CD4-positive, alpha-beta T cell treated with Interleukin-6 at 100 ng/mL for 8 hours (primary cell): ENCODE measurements around the gene SETD1B.
"Not testable (repeated sequence)": the region's sequence is repeated elsewhere in the genome, so short reads cannot be mapped to it uniquely, and the experiment has no call there.

Experiments used
- DNase-seq: peaks from one replicate; pipeline ENCODE4 v3.0.0-alpha.2; 2020; ENCODE audit warnings: mixed read lengths, low spot score

Gene SETD1B

DNA sequence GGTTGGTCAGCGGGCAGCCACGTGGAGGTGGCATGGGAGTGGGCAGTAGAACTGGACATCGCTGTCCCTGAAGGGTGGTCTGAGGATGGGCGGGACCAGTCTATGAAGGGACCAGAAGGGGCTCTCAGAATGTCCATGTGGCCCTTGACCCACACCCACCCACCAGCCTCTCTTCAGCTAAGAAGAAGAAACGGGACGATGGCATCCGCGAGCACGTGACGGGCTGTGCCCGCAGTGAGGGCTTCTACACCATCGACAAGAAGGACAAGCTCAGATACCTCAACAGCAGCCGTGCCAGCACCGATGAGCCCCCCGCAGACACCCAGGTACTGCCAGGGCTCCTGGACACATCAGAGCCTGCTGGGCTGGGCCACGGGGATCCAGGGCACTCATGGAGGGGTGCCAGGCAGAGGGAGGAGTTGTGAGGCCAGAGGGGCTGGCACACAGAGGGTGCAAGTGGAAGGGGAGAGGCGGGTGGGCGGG is 21.3 kb downstream of the SETD1B start:
- DNase-seq, result no peak

DNA sequence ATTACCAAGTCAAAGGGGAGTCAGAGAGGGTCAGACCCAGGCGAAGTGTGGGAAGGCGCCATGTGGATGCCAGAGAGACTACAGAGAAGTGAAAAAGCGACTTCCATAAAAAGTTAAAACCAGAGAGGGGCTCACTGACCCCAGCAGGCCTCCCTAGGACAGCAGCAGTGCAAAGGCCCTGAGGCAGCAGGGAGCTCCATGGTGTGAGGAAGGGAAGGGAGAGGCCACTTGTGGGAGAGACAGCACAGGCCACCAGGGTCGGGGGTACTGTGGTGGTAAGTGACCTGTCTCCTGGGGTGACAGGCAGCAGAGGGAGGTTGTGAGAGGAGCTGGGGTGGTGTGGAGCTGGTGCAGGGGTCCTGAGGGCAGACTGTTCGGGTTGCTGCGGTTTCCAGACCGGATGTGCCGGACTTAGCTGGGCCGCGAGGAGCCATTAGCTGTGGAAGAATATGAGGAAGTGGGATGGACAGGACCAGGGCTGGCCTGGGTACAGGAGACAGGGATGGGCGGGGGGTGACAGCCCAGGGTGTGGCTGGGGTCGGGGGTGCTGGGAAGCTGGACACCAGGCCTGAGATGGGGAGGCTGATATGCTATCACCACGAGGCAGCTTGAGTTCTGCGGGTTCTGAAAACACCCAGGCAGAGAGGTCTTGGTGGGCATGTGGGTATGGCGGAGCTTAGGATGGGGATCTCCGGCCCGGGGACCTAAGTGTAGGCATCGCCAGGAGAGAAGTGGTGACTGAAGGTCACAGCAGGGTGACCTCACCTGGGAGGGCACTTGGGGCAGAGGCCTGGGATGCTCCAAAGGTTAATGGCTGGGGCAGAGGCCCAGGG is 22.7 kb downstream of the SETD1B start:
- DNase-seq, result no peak

DNA sequence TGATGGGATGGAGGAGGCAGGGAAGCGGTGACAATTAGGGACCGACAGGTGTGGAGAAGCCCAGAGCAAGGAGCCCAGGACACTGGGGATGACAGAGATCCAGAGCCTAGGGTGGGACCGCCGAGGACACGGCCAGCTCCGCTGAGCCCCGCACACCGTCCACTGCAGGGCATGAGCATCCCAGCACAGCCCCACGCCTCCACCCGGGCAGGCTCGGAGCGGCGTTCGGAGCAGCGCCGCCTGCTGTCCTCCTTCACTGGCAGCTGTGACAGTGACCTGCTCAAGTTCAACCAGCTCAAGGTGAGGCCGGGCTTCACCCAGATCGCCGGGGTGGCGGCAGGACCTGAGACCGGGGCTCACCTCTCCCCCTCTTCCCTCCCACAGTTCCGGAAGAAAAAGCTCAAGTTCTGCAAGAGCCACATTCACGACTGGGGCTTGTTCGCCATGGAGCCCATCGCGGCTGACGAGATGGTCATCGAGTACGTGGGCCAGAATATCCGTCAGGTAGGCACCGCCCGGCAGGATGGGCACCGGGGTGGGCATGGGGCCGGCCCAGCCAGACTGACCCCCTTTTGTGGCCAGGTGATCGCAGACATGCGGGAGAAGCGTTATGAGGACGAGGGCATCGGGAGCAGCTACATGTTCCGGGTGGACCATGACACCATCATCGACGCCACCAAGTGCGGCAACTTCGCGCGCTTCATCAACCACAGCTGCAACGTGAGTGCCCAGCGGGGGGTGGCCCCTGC is 23.7 kb downstream of the SETD1B start:
- no peak for DNase-seq

DNA sequence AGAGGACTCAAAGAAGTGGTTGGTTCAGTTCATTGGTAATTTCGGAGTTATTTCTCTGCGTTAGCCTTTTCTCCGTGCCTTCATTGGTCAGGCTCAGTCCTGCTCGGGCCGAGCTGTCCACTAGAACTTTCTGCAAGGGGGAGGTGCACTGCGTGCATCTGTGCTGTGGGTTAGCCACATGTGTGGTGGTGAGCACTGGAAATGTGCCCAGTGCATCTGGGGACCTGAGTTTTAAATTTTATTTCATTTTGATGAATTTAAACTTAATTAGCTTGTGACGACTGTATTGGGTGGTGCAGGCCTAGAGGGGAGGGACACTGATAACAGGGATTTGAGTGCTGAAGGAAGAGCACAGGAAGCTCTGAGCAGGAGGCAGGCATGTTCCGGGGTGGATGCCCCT is 24.5 kb downstream of the SETD1B start:
- DNase-seq, result no peak

DNA sequence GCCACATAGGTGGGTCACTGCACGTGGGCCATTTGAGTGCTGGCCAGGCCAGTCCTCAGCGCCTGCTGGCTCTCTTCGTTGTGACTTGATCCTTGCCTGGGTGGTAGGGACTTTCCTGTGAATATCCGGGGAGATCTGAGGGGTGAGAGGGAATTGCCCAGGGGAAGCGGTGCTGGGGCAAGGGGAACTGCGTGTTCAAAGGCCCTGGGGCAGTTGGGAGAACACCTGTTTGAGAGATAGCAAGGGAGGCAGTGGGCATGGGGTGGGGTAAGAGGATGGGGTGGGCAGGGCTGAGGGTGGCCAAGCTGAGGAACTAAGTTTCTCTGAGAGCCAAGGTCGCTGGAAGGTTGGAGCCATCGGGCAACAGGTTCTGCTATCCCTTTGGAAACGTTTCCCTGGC is 25.0 kb downstream of the SETD1B start:
- DNase-seq, result no peak

DNA sequence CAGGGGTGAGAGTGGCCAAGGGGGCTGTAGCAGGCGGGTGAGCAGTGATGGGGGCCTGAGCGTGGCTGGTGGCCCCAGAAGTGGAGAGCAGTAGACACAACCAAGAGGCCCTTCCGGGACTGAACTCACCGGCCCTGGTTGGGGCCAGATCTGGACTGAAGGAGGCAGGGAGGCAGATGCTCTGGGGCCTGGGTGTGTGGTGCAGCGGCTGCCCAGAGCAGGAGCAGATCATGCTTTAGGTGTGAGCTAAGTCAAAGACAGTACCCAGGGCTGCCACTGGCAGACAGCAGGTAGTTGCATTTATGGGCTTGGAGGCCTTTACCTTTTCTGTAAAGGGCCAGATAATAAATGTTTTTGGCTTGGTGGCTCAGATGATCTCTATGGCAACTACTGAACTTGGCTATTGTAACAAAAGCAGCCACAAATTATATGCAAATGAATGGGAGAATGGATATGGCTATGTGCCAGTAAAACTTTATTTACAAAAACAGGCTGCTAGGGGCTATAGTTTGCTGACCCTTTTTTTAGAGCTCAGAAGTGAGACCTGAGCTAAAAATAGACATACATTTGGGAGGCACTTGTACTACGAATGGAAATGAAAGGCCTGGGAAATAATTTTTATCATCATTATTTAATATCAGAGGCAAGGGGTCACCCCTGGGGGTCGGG is 25.6 kb downstream of the SETD1B start:
- no peak for DNase-seq

DNA sequence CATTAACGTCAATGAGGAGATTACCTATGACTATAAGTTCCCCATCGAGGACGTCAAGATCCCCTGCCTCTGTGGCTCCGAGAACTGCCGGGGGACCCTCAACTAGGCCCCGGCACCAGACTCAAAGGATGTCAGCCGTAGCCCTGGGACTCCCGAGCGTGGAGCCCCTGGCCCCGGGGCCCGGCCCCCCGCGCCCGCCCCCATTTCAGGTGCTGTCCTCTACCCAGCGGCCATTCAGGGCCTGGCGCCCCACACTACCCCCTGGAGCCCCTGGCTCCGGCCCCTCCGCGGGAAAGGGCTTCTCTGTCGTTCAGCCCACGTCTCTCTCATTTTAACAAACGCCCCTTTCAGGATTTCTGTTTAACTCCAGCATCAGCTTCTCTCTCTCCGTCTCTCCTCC is 26.3 kb downstream of the SETD1B start:
- DNase-seq, result no peak

DNA sequence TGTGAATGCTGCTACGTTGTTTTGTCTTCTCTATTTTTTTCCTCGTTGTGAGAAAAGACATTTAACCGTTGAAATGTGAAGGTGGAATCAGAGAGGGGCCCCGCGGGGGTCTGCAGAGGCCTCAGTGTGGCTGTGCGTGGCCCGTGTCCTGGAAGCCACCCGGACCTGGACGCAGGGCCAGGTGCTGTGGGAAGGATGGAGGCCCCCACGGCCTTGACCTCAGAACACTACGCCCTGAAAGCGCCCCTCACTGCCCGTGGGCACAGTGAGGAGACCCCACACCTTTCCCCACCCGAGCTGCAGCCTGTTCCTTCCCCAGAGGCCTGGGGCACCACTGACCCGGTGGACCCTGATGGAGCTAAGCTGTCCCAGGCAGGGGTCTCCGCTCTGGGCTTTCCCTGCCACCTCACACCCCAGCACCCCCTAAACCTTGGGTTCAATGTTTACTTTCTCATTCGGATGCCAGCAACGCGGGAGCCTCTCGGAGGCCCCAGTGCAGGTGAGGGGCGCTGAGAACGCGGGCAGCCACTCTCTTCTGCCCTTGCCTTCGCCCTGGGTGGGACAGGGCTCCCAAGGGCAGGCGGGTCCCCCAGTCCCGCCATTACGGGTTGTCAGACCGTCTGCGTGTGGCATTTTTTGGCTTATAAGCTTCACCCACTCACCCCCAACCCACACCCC is 26.9 kb downstream of the SETD1B start:
- DNase-seq, result no peak

DNA sequence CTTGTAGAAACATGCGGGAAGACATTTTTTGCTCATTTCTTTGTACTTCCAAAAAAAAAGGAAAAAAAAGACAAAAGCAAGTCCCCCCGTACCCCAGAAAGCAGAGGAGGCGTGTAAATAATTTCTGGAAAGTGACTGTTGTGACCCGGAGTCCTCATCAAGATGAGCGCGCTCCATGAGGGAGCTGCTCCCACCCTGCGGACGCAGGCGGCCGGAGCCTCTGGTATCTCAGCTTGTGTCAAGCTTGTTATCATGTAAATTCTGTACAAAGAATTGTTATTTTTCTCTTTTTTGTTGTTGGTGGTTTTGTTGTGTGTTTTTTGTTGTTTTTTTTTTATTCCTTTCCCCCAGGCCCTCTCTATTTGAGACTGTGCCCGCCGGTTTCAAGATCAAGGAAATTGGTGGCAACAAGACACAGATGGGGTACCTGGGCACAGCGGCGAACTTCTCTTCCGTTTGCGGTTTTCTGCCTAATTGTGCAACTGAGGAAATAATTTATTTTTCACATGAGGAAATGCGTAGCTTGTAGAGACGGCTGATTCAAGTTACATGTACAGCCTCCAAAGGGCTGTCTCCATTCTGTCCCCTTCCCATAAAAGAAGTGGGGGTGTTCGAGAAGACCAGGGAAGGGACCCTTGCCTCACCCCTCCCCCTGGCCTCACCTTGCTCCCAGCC is 27.9 kb downstream of the SETD1B start:
- no peak for DNase-seq

DNA sequence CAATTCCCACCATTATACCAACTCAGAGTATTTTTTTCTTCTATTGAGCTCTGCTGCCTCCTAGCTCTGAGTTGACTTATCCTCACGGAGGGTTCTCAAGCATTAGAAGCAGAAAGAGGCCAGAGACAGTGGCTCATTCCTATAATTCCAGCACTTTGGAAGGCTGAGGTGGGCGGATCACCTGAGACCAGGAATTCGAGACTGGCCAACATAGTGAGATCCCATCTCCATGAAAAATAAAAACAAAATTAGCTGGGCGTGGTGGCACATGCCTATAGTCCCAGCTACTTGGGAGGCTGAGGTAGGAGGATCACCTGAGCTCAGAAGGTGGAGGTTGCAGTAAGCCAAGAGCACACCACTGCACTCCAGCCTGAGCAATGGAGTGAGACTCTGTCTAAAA is 33.9 kb downstream of the SETD1B start:
- no peak for DNase-seq

DNA sequence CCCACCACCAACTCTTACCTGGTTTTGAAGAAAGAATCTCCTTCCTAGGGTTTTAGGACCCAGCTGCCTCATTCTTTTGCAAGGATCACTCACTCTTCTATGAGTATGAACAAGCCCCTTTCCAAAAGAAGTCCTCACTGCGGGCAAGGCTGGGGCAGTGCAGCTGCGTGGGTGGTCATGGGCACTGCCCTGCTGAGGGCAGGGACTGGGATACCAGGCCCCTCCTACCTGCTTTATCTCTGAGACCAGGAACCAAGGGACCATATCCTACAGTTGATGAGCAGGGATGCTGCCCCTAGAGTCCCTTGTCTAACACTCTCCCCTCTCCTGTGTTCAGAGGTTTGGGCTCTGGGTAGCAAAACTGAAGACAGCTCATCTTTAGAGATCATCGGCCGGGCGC is 34.3 kb downstream of the SETD1B start:
- DNase-seq, result no peak

DNA sequence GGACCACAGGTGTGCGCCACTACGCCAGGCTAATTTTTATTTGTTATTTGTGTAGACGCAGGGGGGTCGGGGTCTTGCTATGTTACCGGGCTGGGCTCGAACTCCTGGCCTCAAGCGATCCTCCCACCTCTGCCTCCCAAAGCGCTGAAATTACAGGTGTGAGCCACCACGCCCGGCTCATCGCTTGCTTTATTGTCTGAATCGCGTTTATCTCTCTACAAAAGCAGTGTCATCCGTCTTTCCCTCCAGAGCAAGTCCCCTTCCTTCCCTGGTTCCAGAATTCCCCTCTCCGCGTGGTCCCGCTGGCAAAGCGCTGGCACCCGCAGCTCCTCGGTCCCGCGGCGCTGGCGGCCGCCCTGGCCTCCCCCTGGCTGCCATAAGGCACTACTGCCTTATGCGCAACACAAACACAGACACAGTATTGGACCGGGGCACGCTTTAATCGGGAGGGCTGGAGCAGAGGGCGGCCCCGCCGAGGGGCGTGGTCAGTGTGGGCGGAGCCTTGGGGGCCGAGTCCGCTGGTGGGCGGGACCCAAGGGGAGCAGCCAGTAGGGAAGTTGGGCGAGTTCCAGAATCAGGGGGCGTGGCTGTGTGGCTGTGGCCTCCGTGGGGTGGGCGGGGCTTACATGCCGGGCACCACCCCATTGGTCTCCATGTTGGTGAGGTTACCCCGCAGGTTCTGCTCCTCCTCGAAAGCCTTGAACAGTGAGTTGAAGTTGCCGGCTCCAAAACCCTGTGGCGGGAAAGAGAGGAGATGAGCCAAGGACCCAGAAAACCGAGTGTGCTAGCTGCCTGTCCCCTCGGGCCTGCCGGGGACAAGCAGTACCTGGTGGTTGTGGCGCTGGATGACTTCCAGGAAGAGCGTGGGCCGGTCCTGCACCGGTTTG is 35.5 kb downstream of the SETD1B start:
- peak; percentile 99 for DNase-seq

DNA sequence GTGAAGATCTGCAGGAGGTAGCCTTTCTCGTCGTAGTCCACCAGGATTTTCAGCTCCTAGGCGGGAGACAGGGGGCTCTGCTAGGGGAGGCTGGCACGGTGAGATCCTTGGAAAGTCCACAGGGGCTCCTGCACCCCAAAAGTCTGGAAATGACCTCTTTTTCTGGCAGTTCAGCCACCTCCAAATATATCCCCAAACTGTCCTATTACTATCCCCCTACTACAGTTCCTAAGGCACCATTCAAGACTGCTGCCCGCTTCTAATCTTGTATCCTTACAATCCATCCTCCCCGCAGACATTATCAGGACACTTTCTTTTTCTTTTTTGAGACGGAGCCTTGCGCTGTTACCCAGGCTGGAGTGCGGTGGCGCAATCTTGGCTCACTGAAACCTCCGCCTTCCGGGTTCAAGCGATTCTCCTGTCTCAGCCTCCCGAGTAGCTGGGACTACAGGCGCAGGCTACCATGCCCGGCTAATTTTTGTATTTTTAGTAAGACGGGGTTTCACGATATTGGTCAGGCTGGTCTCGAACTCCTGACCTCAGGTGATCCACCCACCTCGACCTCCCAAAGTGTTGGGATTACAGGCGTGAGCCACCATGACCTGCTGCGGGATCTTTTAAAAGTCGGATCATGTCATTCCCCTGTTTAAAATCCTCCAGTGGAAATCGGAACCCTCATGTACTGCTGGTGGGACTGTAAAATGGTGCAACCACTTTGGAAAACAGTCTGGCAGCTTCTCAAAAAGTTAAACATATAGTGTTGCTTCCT is 36.4 kb downstream of the SETD1B start:
- DNase-seq, result no peak

DNA sequence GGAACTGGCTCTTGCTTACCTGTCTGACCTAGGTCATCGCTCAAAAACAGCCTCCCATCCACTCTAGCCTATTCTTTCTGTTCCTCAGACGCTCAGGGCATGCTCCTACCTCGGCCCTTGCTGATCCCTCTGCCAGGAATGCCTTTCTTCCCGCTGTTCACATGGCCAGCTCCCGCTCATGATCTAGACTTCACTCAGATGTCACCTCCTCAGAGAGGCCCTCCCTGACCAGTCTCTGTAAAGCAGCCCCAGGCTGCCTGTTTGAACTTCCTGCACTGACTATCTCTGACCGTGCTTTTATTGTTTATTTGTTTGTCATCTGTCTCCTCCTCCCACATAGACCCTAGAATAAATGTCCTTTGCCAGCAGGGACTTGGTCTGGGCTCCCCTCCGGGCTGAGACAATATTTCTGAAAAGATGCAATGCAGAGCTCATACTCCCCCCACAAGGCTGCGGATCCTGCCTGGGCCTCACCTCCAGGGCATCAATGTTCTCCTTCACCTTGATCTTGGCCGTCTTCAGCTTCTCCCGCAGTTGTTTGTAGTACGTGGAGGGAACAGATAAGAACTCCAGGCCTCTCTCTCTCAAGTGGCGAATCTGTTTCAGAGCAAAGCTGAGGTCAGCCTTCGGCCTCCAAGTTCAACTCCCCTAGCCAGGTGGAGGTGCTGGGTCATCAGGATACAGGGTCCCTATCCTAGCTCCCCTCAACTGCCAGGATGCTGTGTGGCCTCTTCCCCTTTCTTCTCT is 39.6 kb downstream of the SETD1B start:
- no peak for DNase-seq

DNA sequence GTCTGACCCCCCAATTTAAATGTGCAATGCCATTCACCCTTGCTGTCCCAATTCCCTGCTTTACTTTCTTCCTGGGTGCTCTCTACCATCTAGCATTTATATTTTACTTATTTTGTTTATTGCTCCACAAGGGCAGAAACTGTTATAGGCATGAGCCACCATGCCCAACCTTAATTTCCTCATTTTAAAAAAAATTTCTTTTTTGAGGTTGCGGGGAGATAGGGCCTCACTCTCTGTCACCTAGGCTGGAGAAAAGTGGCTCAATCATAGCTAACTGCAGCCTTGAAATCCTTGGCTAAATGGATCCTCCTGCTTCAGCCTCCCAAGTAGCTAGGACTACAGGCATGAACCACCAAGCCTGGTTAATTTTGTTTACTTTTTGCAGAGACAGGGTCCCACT is 41.9 kb downstream of the SETD1B start:
- no peak for DNase-seq

DNA sequence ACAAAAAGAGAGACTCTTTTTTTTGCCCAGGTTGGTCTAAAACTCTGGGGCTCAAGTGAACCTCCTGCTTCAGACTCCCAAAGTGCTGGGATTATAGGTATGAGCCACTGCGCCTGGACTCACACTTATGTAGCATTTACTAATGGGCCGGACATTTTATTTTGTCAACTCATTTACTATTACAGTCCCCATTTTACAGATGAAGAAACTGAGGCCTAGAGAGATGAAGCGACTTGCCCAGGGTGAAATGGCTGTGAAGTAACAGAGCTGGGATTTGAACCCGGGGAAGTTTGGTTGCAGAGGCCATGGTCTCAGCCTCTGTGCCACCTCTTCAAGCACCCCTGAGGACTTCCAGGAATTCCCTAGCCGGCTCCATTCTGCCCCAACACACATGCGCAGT is 45.4 kb downstream of the SETD1B start:
- DNase-seq, result no peak

DNA sequence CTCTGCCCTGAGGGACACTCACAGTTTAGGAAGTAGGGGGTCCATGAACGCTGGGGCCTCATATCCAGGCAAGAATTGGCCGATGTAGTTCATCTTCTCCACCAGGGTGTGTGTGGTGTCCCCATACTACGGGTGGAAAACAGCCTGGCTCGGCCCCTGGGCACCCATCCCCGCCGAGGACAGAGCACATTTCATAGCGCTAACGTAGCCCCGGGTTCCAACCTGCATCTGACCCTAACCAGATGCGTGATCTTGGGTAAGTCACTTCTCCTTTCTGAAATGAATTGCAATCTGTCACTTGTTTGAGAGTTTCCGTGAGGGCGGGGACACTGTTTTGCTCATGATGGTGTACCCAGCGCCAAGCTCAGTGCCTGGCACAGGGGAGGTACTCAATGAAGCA is 45.9 kb downstream of the SETD1B start:
- no peak for DNase-seq

DNA sequence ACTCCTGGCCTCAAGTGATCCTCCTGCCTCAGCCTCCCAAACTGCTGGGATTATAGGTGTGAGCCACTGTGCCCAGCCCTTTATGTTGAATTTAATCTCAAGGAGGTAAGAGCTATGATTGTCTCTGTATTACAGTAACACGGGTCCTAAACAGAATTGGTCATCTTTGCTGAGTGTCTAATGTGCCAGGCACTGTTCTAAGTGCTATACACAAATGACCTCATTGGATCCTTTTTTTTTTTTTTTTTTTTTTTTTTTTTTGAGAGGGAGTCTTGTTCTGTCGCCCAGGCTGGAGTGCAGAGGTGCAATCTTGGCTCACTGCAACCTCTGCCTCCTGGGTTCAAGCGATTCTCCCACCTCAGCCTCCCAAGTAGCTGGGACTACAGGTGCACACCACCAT is 48.6 kb downstream of the SETD1B start:
- not testable (repeated sequence) for DNase-seq
